ENCODE measurements around the gene GRIP2. TPM values are rescaled to one million over a fixed set of nuclear protein-coding genes. Genes with fewer than 3 reads are reported as not detected.

The GRIP2 gene
- polyA plus RNA-seq, 4 donors = 0.97 to 1.2 (median 1.1) TPM

DNA sequence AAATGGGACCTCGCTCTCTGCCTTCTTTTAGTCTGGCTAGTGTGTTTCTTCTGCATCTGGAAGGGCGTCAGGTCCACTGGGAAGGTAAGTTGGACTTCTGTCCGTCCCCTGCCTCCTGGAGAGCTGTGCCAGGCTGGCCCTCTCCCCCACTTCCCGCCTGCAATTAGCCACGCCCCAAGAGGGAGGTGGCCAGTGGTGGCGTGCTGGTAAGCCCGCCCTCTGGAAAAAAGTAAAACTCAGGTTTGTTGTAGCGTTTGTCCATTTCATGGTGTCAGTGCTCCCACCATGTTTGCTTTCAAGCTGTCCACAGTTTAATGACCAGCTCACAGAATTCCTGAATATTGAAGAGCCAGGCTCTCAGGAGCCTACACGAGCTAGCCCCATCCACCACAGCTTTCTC lies 82.1 kb downstream of the GRIP2 start:
- no peak for DNase-seq (ENCODE audit: low read depth in 4 of 4, low spot score in 3 of 4)

DNA sequence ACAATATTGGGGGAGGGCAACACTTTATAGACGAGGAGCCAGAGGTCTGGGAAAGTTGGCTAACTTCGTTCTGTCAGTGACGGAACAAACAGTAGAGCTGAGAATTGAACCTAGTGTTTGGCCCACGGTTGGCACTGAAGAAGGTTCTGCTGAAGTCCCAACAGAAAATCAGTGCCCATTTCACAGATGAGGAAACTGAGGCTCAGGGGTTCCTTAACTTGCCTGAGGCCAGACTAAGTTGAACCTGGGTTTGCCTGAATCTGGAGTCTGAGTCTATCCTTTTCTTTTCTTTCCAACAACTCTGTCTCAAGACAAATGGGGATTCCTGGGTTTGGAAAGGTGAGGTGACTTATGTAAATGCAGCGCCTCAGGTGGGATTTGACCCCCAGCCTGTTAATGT lies 82.7 kb downstream of the GRIP2 start:
- DNase-seq (ENCODE audit: low read depth in 4 of 4, low spot score in 3 of 4) = no peak

DNA sequence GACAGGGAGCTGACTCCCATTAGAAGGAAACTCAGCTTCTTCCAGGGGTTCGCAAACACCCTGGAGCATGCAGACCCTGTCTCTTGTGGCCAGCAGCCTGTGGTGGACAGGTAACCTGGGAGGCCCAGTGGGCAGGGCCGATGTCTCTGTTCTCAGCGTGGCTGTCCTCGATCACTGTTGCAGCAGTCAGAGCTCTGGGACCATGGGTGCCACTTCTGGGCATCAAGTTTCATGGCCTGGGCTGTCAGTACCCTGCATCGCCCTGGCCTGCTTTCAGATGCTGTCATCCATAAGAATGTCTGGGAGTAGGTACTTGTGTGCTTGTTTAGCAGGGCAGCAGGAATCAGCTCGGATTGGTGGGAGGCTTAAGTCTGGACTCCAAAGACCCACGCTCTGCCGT lies 83.3 kb downstream of the GRIP2 start:
- no peak for DNase-seq (ENCODE audit: low read depth in 4 of 4, low spot score in 3 of 4)

DNA sequence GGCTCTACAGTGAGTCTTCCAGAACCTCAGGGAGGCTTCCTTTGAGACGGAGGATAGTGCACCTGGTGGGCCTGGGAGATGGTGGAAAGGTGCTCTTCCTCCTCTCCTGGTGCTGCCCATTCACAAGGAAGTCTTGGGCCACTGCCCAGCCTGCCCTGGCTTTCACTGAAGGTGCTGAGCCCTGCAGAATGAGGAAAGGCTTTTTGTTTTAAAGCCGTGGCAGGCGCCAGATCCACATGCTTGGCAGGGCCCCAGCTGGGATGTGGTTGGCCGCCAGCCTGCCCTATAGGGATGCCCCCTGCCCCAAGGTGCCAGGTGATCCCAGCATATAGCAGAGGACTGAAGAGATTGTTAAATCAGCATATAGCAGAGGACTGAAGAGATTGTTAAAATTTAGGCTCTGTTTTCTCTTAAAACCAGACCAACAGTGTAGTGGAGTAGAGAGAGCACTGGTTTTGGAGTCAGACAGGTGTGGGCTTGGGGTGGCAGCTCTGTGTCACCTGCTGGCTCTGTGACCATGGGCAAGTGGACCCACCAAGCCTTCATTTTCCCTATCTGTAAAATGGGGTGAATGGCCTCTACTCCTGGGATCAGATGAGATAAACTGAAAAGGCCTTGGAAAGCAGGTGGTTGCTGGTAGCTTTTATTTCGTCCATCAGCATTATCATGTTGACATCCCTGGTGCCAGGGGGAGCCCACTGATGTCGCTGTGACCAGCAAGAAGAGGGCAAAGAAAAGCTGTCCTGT lies 84.4 kb downstream of the GRIP2 start:
- DNase-seq (ENCODE audit: low read depth in 4 of 4, low spot score in 3 of 4) = no peak

DNA sequence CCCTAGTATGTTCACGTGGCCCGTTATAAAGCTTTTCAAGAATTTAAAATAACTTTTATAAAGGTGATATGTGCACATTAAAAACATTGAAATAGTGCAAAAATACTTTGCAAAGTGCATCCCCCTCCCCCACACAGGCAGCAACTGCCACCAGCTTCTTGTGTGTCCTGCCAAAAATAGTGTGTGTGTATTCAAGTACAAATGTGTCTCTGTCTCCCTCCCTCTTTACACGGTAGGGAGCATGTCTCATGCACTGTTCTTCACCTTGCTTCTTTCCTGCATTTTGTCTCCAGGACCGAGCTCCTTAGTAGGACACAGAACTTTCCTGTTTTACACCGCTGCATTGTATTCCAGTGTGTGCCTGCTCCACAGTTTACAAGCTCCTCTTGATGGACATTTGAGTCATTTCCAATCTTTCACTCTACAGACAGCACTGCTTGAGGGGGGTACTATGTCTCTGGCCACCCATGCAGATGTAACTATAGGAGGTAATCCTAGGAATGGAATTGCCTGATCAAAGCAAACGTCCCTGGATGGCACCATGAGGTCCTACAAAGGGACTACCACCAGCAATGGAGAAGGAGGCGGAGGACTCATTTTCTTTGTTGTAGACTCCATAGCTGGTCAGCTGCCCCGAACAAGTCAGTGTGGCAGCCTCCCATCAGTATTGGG lies 85.4 kb downstream of the GRIP2 start:
- no peak for DNase-seq (ENCODE audit: low read depth in 4 of 4, low spot score in 3 of 4)

DNA sequence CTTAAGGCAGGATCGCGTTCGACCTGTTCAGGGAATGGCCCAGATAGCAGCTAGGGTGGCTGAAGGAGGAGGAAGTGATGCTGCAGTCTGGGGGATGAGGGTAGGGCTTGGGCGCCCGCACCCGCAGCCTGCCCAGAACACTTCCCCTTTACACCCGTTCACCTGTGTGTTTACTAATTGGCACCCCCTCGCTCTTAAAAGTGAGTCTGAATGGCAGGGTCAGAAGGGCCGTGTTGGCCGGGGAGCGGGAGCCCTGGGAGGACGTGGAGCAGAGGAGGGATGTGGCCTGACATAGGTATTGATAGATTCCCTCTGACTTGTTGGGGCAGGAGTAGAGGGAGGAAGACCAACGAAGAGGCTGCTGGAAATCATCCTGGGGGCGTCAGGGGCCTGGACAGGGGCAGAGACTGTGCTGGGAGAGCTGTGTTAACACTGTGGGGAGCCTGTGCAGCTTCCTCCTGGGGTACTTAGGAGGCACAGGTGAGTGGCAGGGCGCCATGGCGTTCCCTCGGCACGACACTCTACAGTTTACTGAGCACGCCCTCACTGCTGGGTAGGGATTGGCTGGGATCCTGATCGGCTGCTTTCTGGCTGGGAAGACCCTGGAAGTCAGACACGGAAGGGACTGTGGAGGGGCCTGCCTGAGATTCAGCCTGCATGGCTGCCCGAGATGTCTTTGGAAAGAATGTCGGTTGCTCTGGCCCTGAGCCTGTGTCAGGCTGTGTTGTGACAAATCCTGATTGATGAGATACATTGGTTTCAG lies 86.1 kb downstream of the GRIP2 start:
- DNase-seq (ENCODE audit: low read depth in 4 of 4, low spot score in 3 of 4) = no peak

DNA sequence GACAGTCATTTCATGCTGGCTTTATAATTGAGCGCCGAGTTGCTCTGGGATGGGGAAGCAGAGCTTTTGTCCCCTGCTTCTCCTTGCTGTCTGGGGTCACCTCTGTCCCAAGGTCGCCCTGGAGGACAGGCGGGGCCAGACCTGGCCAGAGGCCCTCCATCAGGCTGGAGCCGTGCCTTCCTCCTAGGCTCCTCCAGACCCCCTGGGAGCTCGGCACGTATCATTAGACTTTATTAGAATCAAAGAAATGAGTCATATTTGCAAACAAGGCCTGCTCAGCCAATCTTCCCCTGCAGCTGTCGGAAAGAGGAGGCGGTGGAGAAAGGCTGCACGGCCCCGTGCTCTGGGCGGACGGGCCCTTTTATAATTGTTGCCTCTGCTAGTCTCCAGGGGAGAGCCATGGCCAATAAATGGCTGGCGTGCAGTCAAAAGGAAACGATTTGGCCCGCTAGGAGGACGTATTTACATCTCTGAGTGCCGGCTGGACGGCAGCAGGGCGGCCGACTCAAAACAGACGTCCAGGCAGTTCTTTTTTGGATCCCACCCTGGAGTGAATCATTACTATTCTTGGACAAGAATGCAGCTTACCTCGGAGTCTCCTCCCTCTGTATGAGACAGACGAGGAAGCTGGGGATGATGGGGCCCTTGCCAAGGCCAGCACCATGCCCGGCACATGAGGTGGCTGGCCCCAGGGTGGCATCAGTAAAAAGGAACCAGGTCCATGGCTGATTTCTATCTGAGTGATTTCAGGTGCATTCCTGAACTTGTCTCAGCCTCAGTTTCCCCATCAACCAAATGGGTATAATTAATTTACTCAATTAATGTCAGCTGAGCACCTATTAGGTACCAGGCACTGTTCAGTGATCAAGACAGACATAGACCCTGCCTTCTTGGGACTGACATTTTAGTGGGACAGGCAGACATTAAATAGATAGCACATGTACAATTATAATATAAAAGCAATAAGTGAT lies 87.1 kb downstream of the GRIP2 start:
- DNase-seq (ENCODE audit: low read depth in 4 of 4, low spot score in 3 of 4) = peak in 2 of 4 donors; percentile 76 to 80

DNA sequence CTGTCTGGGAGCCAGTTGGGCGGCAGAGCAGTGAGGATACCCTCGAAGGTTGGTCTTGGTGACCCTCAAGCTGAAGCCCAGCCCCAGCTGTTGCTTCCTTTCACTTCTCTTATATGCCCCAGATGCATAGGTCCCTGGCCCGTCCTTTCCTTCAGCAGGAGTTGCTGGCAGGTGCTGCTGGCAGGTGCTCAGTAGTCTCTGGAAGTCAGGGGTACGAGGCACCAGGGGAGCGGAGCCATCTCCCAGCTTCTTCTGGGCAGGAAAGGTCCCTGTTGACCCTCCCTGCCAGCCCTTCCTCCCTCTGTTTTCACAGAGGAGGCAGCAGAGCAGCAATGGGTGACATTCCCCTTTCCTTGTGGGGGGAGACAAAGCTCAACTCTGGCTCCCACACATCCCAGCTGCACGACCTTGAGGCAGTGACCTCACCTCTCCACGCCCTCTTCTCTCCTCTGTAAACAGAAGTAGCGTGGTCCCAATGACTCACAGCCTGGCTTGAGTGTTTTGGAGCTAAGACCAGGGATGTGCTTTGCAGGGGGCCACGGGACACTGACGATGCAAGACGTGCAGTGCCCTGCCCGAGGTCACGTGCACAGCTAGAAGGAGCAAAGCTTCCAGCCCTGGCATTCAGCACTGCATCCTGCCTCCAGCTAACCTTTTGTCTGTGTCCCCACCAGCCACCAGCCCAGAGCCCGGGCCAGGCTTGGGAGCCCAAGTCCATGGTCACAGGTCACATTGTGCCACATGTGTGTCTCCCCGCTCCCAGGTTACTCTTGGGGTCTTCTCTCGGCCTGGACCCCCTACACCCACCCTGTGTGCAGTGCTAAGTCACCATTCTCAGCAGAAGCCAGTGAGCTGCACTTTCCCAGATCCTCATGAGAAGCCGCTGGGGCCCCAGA lies 88.0 kb downstream of the GRIP2 start:
- no peak for DNase-seq (ENCODE audit: low read depth in 4 of 4, low spot score in 3 of 4)

DNA sequence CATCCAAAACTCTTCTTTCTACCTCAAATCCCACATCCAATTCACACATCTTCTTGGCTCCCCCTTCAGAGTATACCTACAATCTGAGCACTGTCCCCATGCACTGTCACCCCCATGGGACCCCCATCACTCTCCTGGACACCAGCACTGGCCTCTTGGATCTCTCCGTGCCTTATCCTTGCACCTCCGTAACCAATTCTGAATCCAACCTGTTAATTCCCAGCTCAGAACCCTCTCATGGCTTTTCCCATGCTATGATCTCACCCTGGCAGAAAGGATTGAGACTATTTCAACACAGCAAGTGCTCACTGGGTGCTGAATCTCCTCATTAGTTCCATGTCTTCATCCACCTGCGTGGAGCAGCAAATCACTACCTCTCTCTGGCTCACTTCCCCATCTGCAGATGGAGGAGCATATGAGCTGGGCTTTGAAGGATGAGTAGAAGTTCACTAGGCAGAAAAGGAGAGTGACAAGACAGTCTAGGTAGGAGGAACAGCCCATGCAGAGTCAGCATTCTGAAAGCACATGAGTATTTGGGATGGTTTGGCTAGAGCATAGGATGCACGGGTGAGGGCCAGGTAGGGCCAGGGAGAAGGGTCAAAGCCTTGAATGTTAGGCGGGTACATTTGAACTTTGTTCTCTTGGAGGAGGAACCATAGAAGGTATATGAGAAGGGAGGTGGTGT lies 89.1 kb downstream of the GRIP2 start:
- DNase-seq (ENCODE audit: low read depth in 4 of 4, low spot score in 3 of 4) = no peak

DNA sequence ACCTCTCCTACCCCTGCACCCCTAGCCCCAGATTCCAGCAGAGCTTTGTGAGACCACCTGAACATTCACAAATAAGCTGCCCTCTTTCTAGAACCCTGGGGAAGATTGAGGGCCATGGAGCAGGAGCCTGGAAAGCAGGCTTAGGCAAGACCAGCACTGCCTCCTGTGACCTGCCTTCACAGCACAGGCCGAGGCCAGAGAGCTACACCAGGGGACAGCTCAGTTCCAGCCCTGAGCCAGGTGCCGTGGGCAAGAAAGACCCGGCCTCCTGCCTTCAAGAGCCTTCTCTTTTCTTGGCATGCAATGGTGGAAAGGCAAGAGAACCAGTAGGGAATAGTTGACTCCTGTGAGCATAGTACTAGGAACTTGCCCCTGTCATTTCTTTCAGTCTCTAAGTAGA lies 89.6 kb downstream of the GRIP2 start:
- DNase-seq (ENCODE audit: low read depth in 4 of 4, low spot score in 3 of 4) = no peak

DNA sequence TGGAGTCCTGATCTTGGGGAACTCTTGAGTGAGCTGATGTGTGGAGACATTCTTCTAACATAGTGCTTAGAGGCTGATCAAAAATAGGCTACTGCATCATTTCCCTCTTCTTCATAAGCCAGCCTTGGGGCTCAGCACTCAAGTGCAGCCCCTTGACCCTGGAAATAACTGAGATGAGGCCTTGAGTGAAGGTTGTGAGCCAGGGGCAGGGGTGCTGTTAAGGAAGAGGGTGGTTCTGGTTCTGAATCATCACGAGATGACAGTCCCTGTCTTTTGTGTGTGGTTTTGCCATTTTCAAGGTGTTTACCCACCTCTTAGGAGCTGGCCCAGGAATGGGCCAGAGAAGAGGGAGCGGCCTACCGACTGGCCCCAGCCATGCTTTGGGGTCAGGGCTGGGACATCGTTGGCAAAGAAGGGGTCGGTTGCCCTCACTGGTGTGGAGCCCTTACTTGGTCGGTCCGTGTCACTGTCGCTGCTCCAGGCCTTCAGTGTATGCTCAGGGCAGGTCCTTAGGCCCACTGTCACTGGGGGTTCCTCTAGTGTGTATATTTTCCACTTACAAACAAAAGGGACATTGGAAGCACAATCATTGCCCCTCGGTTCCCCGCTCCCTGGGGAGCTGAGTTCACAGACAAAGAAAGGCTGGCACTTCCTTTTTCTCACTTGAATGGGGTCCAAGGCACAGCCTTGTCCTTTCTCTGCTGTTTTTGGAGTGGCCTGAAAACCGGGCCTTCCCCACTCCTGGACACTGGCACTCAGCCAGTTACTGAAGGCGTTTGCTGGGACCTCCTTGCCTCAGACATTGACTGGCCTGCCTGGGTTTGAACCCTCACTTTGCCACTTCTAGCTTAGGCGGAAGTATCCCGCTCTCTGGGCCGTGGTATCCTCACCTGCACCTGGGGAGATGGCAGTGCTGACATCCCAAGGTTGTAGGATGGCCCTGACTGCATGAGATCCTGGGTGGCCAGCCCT lies 91.1 kb downstream of the GRIP2 start:
- no peak for DNase-seq (ENCODE audit: low read depth in 4 of 4, low spot score in 3 of 4)

DNA sequence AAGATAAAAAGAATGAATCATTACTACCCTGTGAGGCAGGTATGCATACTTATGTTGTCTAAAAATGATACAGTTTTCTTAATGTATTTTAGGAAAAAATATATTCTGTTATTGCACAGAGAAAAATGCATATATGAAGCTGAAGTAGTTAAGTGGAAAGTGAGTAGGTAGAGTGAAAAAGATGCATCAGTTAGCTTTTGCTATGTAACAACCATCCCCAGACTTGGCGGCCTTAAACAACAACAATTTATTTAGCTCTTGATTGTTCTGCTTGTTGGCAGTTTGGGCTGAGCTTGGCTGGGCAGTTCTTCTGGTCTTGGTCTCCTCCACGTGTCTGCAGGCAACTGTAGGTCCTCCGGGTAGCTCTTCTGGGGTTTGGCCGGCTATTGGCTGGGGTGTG lies 92.1 kb downstream of the GRIP2 start:
- no peak for DNase-seq (ENCODE audit: low read depth in 4 of 4, low spot score in 3 of 4)

DNA sequence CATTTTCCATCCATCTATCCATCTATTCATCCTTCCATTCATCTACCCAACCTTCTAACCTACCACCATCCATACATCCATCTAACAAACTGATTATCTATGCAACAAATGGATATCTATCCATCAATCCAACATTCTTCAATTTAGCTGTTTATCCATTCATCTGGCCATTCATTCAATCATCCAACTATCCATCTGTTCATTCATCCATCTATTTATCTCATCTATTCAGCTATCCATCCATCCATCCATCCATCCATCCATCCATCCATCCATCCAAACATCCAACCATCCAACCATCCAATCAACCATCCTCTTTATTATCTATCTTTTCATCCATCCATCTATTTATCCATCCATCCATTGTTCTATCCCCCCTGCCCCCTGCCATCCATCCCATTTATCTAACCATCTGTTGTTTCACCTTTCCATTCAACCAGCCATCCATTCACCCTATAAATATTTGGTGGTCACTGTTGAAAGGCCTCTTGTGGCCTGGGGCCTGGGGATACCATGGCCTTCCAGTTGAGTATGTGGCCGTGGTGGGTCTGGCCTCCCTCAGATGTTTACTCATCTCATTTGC lies 93.1 kb downstream of the GRIP2 start:
- no peak for DNase-seq (ENCODE audit: low read depth in 4 of 4, low spot score in 3 of 4)

DNA sequence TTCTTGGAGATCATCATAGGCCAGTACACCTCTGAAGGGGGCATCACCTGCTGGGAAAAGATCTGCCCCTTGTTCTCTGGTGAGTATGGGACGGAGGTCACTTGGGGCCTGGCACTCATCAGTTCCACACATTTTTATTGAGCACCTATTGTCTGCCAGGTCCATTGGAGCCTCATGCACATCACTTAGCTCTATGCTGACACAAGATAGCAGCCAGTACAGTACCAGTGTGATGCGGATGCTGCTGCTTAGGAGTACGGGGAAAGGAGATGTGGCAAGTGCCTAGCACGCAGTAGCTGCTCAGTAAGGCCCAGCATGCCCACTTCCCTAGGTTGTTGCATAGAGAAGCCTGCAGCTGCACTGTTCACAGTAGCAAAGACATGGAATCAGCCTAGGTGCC lies 94.4 kb downstream of the GRIP2 start:
- no peak for DNase-seq (ENCODE audit: low read depth in 4 of 4, low spot score in 3 of 4)

DNA sequence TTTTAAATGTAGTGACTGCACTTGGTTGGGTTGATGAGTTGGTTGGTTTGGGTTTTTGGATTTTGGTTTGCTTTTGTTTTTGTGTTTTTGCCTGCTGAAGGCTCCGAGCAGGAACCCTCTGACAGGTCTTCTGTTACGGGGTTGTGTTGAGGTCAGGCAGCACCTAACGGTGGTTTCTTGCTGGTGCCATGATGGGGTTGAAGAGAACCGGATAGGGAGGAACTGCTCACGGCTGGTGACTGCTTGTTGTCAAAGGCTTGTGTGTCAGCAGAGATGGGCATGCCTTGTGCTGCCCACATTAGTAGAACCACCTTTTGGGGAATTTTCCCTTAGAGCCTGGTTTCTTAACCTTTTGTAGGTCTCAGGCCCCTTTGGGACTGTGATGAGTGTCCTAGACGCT lies 95.8 kb downstream of the GRIP2 start:
- no peak for DNase-seq (ENCODE audit: low read depth in 4 of 4, low spot score in 3 of 4)

DNA sequence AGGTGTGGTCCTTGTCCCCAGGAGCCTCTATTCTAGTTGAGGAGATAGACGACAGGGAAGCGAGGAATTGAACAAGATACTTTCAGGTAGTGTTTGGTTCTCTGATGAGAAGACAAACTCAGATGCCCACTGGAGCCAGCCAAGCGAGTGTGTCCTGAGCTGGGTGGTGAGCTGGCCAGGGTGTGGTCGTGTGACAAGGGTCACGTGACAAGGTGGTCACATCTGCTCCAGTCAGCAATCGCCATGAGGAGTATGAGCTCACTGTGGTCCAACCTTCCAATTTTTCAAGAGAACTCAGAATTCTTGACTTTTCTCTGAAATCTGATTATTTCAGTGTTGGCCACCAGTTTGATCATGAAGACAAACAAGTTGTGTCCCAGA lies 98.2 kb downstream of the GRIP2 start:
- DNase-seq (ENCODE audit: low read depth in 4 of 4, low spot score in 3 of 4) = no peak

DNA sequence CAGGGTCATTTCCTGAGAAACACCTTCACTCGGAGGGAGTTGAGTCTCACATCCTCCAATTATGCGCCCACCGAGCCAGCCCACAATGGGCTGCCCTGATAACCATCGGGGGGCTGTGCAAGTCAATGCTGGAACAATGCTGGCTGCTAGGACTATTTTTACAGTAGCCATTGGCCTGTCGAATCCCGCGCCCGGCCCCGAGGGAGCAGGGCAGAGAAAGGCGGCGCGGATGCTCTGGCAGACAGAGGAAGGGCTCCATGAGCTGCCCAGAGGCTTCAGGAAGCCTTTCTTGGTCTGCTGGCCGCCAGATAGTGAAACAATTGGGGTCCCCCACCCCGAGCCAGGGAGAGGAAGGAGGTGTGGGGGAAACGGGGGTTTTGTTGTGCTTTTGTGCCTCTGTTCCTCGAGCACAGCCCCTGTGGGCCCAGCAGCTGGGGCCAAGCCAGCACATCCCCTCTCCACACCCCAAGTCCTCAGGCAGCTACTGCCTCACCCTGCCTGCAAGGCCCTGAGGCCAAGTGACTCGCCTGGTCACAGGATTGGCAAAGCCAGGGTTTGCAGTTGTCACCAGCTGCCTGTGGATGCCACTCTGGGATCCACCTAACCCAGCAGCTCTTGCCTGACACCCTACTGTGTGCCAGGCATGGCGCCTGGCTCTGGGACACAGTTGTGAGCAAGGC lies 98.8 kb downstream of the GRIP2 start:
- no peak for DNase-seq (ENCODE audit: low read depth in 4 of 4, low spot score in 3 of 4)

Measured in right renal pelvis (tissue), 4 donors.